MM.1S (cell line): ENCODE results near the gene GPR176.

Experiments
- EZH2 ChIP-seq: fragments of 300-600 bp; sonication (generic); optimal IDR thresholded peaks from 2 replicates; pipeline ENCODE3; 2017; ENCODE audit warnings: low read depth, mild to moderate bottlenecking, antibody characterized with exemption, low read length, mixed read lengths
- TF ChIP-seq, protein P1 (sequence below): fragments of 300-600 bp; sonication (generic); IDR thresholded peaks from 2 replicates; pipeline ENCODE4 v1.5.1; 2016; ENCODE audit warnings: antibody characterized with exemption, low read length, mixed read lengths

DNA sequence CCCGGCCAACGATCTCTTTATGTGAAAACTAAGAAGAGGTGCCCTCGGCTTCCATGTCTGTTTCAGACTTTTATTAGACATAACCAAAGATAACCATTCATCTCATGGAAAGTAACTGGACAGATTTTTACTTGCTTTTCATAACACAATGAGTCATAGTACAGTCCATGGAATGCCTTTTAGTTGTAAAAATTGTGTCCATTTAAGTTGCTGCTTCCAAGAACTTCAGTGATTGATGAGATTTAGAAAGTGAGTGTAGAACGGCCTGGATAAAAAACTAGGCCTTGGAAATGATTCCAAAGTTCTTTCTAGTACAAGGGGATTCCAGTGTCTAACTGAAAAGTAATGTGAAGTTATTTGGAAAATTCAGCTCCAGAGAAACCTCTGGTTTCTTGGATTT is 24.7 kb upstream of the GPR176 start:
- TF ChIP-seq, protein P1, sequence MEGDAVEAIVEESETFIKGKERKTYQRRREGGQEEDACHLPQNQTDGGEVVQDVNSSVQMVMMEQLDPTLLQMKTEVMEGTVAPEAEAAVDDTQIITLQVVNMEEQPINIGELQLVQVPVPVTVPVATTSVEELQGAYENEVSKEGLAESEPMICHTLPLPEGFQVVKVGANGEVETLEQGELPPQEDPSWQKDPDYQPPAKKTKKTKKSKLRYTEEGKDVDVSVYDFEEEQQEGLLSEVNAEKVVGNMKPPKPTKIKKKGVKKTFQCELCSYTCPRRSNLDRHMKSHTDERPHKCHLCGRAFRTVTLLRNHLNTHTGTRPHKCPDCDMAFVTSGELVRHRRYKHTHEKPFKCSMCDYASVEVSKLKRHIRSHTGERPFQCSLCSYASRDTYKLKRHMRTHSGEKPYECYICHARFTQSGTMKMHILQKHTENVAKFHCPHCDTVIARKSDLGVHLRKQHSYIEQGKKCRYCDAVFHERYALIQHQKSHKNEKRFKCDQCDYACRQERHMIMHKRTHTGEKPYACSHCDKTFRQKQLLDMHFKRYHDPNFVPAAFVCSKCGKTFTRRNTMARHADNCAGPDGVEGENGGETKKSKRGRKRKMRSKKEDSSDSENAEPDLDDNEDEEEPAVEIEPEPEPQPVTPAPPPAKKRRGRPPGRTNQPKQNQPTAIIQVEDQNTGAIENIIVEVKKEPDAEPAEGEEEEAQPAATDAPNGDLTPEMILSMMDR: no peak
- TF ChIP-seq EZH2: no peak
